ENCODE measurements around the gene PLN.
A peak's percentile ranks its signal among the peaks of the same experiment; 100 is the strongest.

Gene PLN

DNA sequence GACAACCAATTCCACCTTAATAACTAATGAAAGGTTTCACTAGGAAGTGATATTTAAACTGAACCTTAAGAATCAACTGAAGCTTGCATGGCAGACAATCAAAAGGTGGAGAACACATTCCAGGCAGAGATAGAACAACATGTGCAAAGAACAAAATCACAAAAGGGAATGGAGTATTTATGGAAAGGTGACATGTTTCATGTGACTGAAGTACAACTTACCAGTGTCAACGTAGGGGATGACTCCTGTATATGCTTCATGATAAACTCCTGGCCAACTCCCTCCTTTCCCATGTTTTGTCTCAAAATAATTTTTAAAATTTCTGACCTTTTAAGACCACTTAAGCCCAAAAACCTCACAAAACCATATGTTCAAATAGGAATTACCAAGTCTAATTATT is 6.6 kb downstream of the PLN start:
- Histone ChIP-seq H3K4me1 (ENCODE audit: control insufficient read depth, insufficient read depth, low read length) (no peaks in the 10 kb centered on the region; the same call in 1 of the 2 replicates), H3K4me3 (ENCODE audit: low read depth, low read length) (no peak overlapping the region), H3K27ac (ENCODE audit: extremely low read depth, low read depth, low read length) (no peak overlapping the region), H3K36me3 (ENCODE audit: control insufficient read depth in 2 of 2, insufficient read depth in 1 of 2, low read length in 2 of 2) (no peaks in the 10 kb centered on the region), H3K9me3 (ENCODE audit: control insufficient read depth, insufficient read depth, low read depth, low read length) (no peaks in the 10 kb centered on the region)
- POLR2A ChIA-PET: no interaction called here
- no peak for TF ChIP-seq KLF16 (tag by site-specific recombination; IDR thresholded peaks at IDR 0.05)
- no peak for TF ChIP-seq ZNF24 (tag by site-specific recombination; IDR thresholded peaks at IDR 0.05)
- TF ChIP-seq FEZF1 (tag by site-specific recombination; IDR thresholded peaks at IDR 0.05): no peak
- TF ChIP-seq ZNF561 (tag by site-specific recombination; IDR thresholded peaks at IDR 0.05; ENCODE audit: borderline replicate concordance): no peak
- no peak for TF ChIP-seq ZNF670 (tag by site-specific recombination; IDR thresholded peaks at IDR 0.05; ENCODE audit: low read depth)
- TF ChIP-seq KLF7 (tag by site-specific recombination; IDR thresholded peaks at IDR 0.05; ENCODE audit: borderline replicate concordance): no peak
- no peak for TF ChIP-seq ZNF654 (tag by site-specific recombination; IDR thresholded peaks at IDR 0.05; ENCODE audit: low read depth)
- TF ChIP-seq, protein P1, sequence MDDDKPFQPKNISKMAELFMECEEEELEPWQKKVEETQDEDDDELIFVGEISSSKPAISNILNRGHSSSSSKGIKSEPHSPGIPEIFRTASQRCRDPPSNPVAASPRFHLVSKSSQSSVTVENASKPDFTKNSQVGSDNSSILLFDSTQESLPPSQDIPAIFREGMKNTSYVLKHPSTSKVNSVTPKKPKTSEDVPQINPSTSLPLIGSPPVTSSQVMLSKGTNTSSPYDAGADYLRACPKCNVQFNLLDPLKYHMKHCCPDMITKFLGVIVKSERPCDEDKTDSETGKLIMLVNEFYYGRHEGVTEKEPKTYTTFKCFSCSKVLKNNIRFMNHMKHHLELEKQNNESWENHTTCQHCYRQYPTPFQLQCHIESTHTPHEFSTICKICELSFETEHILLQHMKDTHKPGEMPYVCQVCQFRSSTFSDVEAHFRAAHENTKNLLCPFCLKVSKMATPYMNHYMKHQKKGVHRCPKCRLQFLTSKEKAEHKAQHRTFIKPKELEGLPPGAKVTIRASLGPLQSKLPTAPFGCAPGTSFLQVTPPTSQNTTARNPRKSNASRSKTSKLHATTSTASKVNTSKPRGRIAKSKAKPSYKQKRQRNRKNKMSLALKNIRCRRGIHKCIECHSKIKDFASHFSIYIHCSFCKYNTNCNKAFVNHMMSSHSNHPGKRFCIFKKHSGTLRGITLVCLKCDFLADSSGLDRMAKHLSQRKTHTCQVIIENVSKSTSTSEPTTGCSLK (tag by site-specific recombination; IDR thresholded peaks at IDR 0.05): no peak
- no peak for TF ChIP-seq ZNF843 (tag by site-specific recombination; IDR thresholded peaks at IDR 0.05)
- TF ChIP-seq ZNF514 (tag by site-specific recombination; IDR thresholded peaks at IDR 0.05): no peak
- no peak for TF ChIP-seq ZNF48 (tag by site-specific recombination; IDR thresholded peaks at IDR 0.05)
- no peak for TF ChIP-seq ZBTB20 (tag by site-specific recombination; IDR thresholded peaks at IDR 0.05)
- TF ChIP-seq, protein P2, sequence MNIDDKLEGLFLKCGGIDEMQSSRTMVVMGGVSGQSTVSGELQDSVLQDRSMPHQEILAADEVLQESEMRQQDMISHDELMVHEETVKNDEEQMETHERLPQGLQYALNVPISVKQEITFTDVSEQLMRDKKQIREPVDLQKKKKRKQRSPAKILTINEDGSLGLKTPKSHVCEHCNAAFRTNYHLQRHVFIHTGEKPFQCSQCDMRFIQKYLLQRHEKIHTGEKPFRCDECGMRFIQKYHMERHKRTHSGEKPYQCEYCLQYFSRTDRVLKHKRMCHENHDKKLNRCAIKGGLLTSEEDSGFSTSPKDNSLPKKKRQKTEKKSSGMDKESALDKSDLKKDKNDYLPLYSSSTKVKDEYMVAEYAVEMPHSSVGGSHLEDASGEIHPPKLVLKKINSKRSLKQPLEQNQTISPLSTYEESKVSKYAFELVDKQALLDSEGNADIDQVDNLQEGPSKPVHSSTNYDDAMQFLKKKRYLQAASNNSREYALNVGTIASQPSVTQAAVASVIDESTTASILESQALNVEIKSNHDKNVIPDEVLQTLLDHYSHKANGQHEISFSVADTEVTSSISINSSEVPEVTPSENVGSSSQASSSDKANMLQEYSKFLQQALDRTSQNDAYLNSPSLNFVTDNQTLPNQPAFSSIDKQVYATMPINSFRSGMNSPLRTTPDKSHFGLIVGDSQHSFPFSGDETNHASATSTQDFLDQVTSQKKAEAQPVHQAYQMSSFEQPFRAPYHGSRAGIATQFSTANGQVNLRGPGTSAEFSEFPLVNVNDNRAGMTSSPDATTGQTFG (tag by site-specific recombination; IDR thresholded peaks at IDR 0.05; ENCODE audit: borderline replicate concordance): no peak
- no peak for TF ChIP-seq ZNF37A (tag by site-specific recombination; IDR thresholded peaks at IDR 0.05)
- TF ChIP-seq ZNF629 (tag by site-specific recombination; IDR thresholded peaks at IDR 0.05): no peak
- no peak for TF ChIP-seq ZFP41 (tag by site-specific recombination; IDR thresholded peaks at IDR 0.05; ENCODE audit: borderline replicate concordance)
- TF ChIP-seq ZNF19 (tag by site-specific recombination; IDR thresholded peaks at IDR 0.05; ENCODE audit: low read depth): no peak
- TF ChIP-seq, protein P3, sequence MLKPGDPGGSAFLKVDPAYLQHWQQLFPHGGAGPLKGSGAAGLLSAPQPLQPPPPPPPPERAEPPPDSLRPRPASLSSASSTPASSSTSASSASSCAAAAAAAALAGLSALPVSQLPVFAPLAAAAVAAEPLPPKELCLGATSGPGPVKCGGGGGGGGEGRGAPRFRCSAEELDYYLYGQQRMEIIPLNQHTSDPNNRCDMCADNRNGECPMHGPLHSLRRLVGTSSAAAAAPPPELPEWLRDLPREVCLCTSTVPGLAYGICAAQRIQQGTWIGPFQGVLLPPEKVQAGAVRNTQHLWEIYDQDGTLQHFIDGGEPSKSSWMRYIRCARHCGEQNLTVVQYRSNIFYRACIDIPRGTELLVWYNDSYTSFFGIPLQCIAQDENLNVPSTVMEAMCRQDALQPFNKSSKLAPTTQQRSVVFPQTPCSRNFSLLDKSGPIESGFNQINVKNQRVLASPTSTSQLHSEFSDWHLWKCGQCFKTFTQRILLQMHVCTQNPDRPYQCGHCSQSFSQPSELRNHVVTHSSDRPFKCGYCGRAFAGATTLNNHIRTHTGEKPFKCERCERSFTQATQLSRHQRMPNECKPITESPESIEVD (tag by site-specific recombination; IDR thresholded peaks at IDR 0.05): no peak
- CTCF ChIA-PET: interaction anchor here (0.6 to 2.0 kb wide), 4 partner anchors 10 to 473 kb away, joined by 3 to 7 read pairs (median 4); no protein-coding TSS in a partner anchor

DNA sequence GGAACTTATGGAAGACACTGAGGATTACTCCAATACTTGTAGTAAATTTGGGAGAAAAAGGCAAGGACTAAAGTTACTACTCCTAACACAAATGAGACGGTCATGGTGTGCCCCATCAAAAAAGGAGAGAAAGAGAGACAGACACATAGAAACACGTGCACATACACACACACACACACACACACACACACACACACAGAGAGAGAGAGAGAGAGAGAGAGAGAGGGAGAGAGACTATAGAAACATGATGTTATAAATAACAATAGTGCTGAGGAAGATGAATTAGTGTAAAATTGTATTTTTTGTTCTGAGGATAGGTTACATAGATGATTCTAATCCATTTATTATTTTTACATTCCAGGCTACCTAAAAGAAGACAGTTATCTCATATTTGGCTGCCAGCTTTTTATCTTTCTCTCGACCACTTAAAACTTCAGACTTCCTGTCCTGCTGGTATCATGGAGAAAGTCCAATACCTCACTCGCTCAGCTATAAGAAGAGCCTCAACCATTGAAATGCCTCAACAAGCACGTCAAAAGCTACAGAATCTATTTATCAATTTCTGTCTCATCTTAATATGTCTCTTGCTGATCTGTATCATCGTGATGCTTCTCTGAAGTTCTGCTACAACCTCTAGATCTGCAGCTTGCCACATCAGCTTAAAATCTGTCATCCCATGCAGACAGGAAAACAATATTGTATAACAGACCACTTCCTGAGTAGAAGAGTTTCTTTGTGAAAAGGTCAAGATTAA is 10.5 kb downstream of the PLN start:
- ChIA-PET CTCF (interaction anchor here (0.6 to 1.5 kb wide), 7 partner anchors 7 to 1451 kb away, joined by 3 to 5 read pairs (median 3); no protein-coding TSS in a partner anchor), POLR2A (no interaction called here)
- Histone ChIP-seq H3K9me3 (ENCODE audit: control insufficient read depth, insufficient read depth, low read depth, low read length) (no peaks in the 10 kb centered on the region), H3K4me1 (ENCODE audit: control insufficient read depth, insufficient read depth, low read length) (no peaks in the 10 kb centered on the region), H3K27ac (ENCODE audit: extremely low read depth, low read depth, low read length) (no peak overlapping the region), H3K4me3 (ENCODE audit: low read depth, low read length) (no peak overlapping the region), H3K36me3 (ENCODE audit: control insufficient read depth in 2 of 2, insufficient read depth in 1 of 2, low read length in 2 of 2) (no peaks in the 10 kb centered on the region)
- TF ChIP-seq, protein P4, sequence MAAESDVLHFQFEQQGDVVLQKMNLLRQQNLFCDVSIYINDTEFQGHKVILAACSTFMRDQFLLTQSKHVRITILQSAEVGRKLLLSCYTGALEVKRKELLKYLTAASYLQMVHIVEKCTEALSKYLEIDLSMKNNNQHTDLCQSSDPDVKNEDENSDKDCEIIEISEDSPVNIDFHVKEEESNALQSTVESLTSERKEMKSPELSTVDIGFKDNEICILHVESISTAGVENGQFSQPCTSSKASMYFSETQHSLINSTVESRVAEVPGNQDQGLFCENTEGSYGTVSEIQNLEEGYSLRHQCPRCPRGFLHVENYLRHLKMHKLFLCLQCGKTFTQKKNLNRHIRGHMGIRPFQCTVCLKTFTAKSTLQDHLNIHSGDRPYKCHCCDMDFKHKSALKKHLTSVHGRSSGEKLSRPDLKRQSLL (tag by site-specific recombination; IDR thresholded peaks at IDR 0.05): no peak
- TF ChIP-seq, protein P5, sequence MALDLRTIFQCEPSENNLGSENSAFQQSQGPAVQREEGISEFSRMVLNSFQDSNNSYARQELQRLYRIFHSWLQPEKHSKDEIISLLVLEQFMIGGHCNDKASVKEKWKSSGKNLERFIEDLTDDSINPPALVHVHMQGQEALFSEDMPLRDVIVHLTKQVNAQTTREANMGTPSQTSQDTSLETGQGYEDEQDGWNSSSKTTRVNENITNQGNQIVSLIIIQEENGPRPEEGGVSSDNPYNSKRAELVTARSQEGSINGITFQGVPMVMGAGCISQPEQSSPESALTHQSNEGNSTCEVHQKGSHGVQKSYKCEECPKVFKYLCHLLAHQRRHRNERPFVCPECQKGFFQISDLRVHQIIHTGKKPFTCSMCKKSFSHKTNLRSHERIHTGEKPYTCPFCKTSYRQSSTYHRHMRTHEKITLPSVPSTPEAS (tag by site-specific recombination; IDR thresholded peaks at IDR 0.05): peak; percentile 52
